ENCODE results near the gene INO80D.
"Not testable (repeated sequence)": the region's sequence is repeated elsewhere in the genome, so short reads cannot be mapped to it uniquely, and the experiment has no call there.

The INO80D gene

GRCh38 chr2:205977699-205978098 is 108.3 kb downstream of the INO80D start:
- not testable (repeated sequence) for DNase-seq (ENCODE audit: low read depth in 2 of 2)

- not testable (repeated sequence) for DNase-seq (ENCODE audit: low read depth in 2 of 2)
Measured at GRCh38 chr2:205976934-205977659, 108.9 kb downstream of the INO80D start.

- DNase-seq (ENCODE audit: low read depth in 2 of 2), result no peak
Measured at GRCh38 chr2:205976120-205976814, 109.7 kb downstream of the INO80D start.

GRCh38 chr2:205975082-205975949 is 110.7 kb downstream of the INO80D start:
- DNase-seq (ENCODE audit: low read depth in 2 of 2), result no peak

GRCh38 chr2:205972113-205972512 is 113.9 kb downstream of the INO80D start:
- DNase-seq (ENCODE audit: low read depth in 2 of 2), result no peak

GRCh38 chr2:205970348-205970747 is 115.6 kb downstream of the INO80D start:
- DNase-seq (ENCODE audit: low read depth in 2 of 2), result no peak

- DNase-seq (ENCODE audit: low read depth in 2 of 2), result no peak
Measured at GRCh38 chr2:205969584-205969983, 116.4 kb downstream of the INO80D start.

- no peak for DNase-seq (ENCODE audit: low read depth in 2 of 2)
Measured at GRCh38 chr2:205967391-205968075, 118.4 kb downstream of the INO80D start.

- no peak for DNase-seq (ENCODE audit: low read depth in 2 of 2)
Measured at GRCh38 chr2:205965707-205966106, 120.3 kb downstream of the INO80D start.

- no peak for DNase-seq (ENCODE audit: low read depth in 2 of 2)
Measured at GRCh38 chr2:205964111-205964761, 121.7 kb downstream of the INO80D start.

GRCh38 chr2:205959521-205959920 is 126.5 kb downstream of the INO80D start:
- DNase-seq (ENCODE audit: low read depth in 2 of 2), result no peak

- DNase-seq (ENCODE audit: low read depth in 2 of 2), result no peak
Measured at GRCh38 chr2:205957452-205958154, 128.4 kb downstream of the INO80D start.

- no peak for DNase-seq (ENCODE audit: low read depth in 2 of 2)
Measured at GRCh38 chr2:205954707-205955106, 131.3 kb downstream of the INO80D start.

- DNase-seq (ENCODE audit: low read depth in 2 of 2), result no peak
Measured at GRCh38 chr2:205952282-205952681, 133.7 kb downstream of the INO80D start.

- DNase-seq (ENCODE audit: low read depth in 2 of 2), result no peak
Measured at GRCh38 chr2:205948883-205949282, 137.1 kb downstream of the INO80D start.

GRCh38 chr2:205948496-205948837 is 137.5 kb downstream of the INO80D start:
- DNase-seq (ENCODE audit: low read depth in 2 of 2), result no peak

- DNase-seq (ENCODE audit: low read depth in 2 of 2), result peak in 1 of 2 donors; percentile 33
Measured at GRCh38 chr2:205947621-205948495, 138.1 kb downstream of the INO80D start.

- no peak for DNase-seq (ENCODE audit: low read depth in 2 of 2)
Measured at GRCh38 chr2:205946226-205946625, 139.7 kb downstream of the INO80D start.
